HG02759 (cell line): ENCODE measurements around the gene RPS29.

ENCODE experiments used
- ATAC-seq: cut with Tn5 transposase; IDR thresholded peaks from one replicate; pipeline ENCODE4 v1.9.1; 2021; ENCODE audit warnings: mild to moderate bottlenecking, moderate library complexity; ENCODE audit not compliant: unreplicated experiment

Gene RPS29

DNA sequence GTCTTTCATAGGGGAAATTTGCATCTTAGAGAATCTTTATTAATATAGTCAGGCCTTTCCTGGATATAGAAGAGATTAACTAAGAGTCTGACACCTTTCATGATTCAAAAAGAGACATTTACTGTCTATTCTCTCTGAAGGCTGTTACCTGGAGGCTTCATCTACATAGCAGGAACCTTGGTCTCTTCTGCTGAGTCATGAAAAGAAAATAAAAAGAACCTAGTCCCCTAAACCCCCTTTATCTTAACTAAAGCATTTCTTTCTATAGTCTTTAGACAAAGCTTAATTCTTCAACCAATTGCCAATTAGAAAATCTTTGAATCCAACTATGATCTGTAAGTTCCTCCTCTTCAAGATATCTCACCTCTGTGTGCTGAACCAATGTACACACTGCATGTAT is 33.1 kb downstream of the RPS29 start:
- ATAC-seq: no peak

DNA sequence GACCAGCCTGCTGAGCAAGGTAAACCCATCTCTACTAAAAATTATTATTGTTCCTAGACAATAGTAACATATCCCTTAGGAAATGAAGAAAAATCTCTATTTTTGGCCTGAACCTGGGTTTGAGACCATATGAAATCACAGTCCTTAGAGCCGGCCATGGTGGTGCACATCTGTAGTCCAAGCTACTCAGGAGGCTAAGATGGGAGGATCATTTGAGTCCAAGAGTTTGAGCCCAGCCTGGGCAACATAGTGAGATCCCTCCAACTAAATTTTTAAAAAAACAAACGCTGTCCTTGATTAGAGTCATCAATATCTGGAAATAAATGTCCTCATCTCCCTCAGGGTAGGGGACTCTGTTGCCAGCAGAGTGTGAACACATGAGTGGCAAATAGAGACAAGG is 34.6 kb downstream of the RPS29 start:
- no peak for ATAC-seq

DNA sequence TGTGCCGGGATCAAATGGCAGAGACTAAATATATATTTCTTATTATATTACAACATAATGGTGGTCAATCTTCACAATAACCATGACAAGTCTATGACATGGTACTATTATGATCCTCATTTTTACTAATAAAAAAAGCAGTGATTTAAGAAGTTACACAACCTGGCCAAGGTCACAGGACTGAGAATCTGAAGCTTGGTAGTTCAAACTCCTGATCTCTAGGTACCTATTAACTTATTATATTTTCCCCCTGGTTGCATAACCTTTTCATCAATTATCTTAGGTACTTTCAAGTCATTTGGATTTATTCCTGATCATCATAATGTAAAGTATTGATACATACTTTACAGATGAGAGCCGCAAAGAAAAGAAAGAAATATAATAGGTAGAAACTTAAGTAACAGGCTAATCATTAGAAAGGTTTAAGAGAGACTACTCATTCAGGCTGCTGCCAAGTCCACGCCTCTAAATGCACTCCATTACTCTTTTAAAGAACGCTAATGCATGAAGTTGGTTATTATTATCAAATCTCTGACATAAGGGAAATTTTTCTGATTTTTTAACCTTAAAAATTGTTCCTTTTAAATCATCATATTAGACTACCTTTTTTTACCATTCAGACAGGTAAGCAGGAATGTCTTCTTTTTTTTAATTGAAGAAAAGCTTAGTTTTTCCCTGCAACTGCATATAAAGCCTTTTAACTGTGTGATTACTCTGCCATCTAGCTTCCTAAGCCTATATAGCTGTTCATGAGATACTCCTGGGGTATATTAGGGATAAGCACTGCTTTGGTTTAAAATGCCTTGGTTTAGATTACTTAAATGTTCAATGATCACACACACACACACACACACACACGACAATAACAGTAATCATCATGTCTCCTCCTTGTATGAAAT is 35.6 kb downstream of the RPS29 start:
- no peak for ATAC-seq

DNA sequence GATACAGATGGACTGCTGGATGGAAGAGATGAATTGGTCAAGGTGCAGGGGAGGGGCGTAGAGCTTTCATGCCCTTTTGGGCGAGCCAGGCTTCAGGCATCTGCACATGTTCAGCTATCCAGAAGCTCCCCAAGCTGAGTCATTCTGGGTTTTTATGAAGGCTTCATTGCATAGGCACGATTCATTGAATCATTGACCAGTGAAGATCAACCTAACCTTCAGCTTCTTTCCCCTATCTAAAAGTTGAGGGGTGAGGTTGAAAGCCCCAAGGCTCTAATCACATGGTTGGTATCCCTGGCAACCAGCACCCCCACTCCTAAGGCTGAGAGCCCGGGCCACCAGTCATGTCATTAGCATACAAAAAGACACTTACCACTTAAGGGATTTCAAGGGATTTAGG is 36.3 kb downstream of the RPS29 start:
- ATAC-seq: no peak

DNA sequence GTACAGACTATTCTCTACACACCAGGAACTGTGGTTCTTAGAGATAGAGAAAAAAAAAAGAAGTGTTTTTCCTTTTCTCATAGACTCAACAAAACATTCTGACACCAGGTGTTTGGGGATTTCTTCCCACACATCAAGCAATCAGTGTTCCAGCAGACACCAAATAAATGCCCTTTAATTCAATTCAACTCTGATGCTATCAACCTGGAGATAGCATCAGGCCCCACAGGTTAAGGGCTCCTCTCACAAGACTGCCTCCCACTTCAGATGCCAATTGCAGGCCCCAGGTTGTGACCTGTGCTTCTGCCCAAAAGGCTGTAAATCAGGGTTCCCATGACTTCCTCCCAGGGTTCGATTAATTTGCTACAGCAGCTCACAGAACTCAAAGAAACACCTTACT is 36.7 kb downstream of the RPS29 start:
- ATAC-seq: no peak

DNA sequence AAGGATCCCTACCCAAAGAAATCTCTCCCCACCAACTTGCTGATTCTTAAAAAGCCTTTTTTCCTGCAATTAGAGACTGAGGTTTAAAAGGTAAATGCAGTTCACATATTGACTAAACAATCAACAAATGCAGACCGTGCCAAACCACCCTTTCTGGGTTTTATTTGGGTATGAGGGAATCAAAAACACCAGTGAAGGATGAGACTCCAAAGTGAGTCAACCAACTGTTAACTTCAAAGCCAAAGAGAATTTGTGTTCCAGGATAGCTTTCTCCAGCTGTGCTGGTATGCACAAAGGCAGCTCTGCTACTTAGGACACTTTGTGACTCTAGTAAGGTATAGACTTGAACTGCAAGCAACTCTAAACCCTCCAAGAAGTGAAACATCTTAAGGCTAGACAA is 39.4 kb downstream of the RPS29 start:
- ATAC-seq: no peak

DNA sequence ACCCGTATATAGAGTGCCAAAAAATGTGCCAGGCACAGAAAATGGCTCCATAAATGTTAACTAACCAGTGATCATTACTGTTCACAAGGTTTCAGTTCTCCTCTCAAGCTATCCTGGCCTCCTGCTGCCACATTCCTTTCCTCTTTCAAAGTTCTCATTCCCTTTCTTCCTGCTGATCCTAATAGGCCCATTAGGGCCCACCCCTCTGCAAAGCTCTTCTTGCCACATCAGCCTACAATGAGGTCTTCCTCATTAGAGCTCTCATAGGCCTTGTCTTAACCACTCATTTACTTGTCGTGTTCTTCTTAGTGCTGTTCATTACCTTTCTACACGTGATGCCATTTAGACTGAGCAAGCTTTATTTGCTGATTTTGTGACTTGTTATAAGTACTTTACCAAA is 40.5 kb downstream of the RPS29 start:
- ATAC-seq: no peak

DNA sequence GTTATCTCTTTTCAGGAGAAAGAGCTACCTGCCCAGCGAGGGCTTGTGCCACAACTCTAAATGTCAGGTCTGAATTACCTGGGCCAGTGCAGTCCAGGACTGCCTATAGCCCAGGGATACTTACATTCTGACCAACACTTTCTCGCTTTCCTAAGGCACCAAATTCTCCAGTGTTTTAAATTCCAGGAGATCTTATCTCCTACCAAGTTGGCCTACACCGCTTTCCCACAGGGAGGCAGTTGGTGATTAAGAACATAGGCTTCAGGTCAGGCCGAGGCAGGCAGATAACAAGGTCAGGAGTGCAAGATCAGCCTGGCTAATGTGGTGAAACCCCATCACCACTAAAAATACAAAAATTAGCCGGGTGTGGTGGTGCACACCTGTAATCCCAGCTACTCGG is 41.1 kb downstream of the RPS29 start:
- ATAC-seq: no peak

DNA sequence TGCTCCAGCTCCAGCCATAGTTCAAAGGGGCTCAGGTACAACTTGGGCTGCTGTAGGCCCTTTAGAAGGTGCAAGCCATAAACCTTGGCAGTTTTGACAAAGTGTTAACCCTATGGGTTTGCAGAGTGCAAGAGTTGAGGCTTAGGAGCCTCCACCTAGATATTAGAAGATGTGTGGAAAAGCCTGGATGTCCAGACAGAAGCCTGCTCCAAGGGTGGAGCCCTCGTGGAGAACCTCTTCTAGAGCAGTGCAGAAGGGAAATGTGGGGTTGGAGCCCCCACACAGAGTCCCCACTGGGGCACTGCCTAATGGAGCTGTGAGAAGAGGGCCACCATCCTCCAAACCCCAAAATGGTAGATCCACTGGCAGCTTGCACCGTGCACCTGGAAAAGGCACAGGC is 45.1 kb downstream of the RPS29 start:
- ATAC-seq: no peak

DNA sequence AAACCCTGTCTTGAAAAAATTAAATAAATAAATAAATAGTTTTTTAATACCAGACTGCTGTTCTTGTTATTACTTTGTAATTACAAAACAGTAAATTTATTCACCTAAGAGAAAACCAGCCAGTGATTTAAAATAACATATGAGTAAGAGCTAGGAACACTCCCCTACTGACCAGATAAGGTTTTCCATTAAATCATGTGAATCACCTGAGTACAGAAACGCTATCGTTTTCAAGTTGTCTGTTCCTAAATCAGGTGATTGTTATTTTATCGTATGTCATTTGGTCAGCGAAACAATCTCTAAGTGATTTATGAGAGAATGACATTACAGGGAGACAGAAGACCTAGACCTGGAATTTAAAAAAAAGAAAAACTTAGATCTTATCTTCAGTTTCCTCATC is 47.3 kb downstream of the RPS29 start:
- no peak for ATAC-seq
